GM12878 (cell line): ENCODE measurements around the gene MSH3. TPM values are rescaled to one million over a fixed set of nuclear protein-coding genes. Genes with fewer than 3 reads are reported as not detected.

ENCODE experiments used
- BMI1 ChIP-seq: fragments of 450-650 bp; IDR thresholded peaks from 2 replicates; pipeline ENCODE4 v1.6.1; 2016; ENCODE audit warnings: mild to moderate bottlenecking, moderate library complexity, borderline replicate concordance
- CHD4 ChIP-seq: fragments of 200-600 bp; sonication (generic); IDR thresholded peaks from 2 replicates; pipeline ENCODE4 v1.6.1; 2016; ENCODE audit warnings: mild to moderate bottlenecking
- CTCF ChIP-seq, 3 experiments: IDR thresholded peaks in 2 of 3; conservative IDR thresholded peaks in 1 of 3; 2 replicates each; pipeline ENCODE4 v1.5.1; 2011; ENCODE audit warnings: low read depth in 3 of 3, low read length in 3 of 3, mild to moderate bottlenecking in 3 of 3, control low read depth in 2 of 3, moderate library complexity in 2 of 3, inconsistent platforms in 1 of 3, mixed read lengths in 1 of 3; ENCODE audit not compliant: control insufficient read depth in 2 of 3, insufficient read depth in 1 of 3; ENCODE audit errors: extremely low read depth in 1 of 3
- CUX1 ChIP-seq: IDR thresholded peaks from 2 replicates; pipeline ENCODE4 v1.6.1; 2012; ENCODE audit warnings: improper control_type of control experiment, low read depth, low read length; ENCODE audit not compliant: insufficient replicate concordance
- EZH2 ChIP-seq: IDR thresholded peaks from 2 replicates; pipeline ENCODE4 v1.6.1; 2012; ENCODE audit warnings: low read depth, mild to moderate bottlenecking, control low read depth, inconsistent platforms, low read length, borderline replicate concordance; ENCODE audit not compliant: control insufficient read depth
- HSF1 ChIP-seq: fragments of 150-350 bp; IDR thresholded peaks from 2 replicates; pipeline ENCODE4 v1.6.1; 2014; ENCODE audit warnings: mild to moderate bottlenecking, low read depth, low read length
- IRF3 ChIP-seq: fragments of 450-650 bp; IDR thresholded peaks from 2 replicates; pipeline ENCODE4 v1.6.1; 2014; ENCODE audit warnings: mild to moderate bottlenecking
- NFYA ChIP-seq: IDR thresholded peaks from 2 replicates; pipeline ENCODE4 v1.6.1; 2011; ENCODE audit warnings: low read depth, mild to moderate bottlenecking, low read length, improper control_type of control experiment, borderline replicate concordance
- NKRF ChIP-seq: fragments of 450-650 bp; conservative IDR thresholded peaks from 2 replicates; pipeline ENCODE4 v1.6.1; 2017; ENCODE audit warnings: mild to moderate bottlenecking, moderate library complexity
- PBX3 ChIP-seq: IDR thresholded peaks from 2 replicates; pipeline ENCODE4 v1.6.1; 2011; ENCODE audit warnings: mild to moderate bottlenecking, low read depth, low read length, moderate library complexity; ENCODE audit not compliant: insufficient replicate concordance
- RUNX3 ChIP-seq: IDR thresholded peaks from 2 replicates; pipeline ENCODE4 v1.6.1; 2012; ENCODE audit warnings: low read length, inconsistent platforms
- TCF12 ChIP-seq: IDR thresholded peaks from 2 replicates; pipeline ENCODE4 v1.6.1; 2011; ENCODE audit warnings: low read depth, mild to moderate bottlenecking, low read length
- ZNF207 ChIP-seq: fragments of 450-650 bp; IDR thresholded peaks from 2 replicates; pipeline ENCODE4 v1.6.1; 2014; ENCODE audit warnings: antibody characterized with exemption, mild to moderate bottlenecking, borderline replicate concordance
- ZZZ3 ChIP-seq: IDR thresholded peaks from 2 replicates; pipeline ENCODE4 v1.6.1; 2011; ENCODE audit warnings: low read depth; ENCODE audit not compliant: control insufficient read depth, insufficient read length
- polyA plus RNA-seq, 11 experiments: library from polyadenylated mRNA; depleted of rRNA in 4 of 11; unstranded in 6 of 11; stranded (reverse) in 5 of 11; fragments of >200 nt; fragmentation: Nextera tagmentation in 4 of 11; fragmentation: Illumina TruSeq in 1 of 11; extraction: Ambion mirVana in 4 of 11; extraction: Trizol in 1 of 11; gene quantifications; 1 replicate in 1 of 11; 2 replicates in 10 of 11; pipeline versions ENCODE4 v1.2.1 to v1.2.3, GENCODE V29; 2011 to 2016; ENCODE audit warnings: inconsistent platforms in 2 of 11, missing spikeins in 2 of 11, low read depth in 1 of 11
- total RNA-seq, 4 experiments: library from RNA; depleted of rRNA in 3 of 4; stranded (reverse); fragments of >200 nt in 3 of 4; fragmentation: Illumina TruSeq in 1 of 4; extraction: Trizol in 1 of 4; gene quantifications; 2 replicates each; pipeline versions ENCODE4 v1.2.1 to v1.2.3, GENCODE V29; 2013 to 2021

Gene MSH3
- total and polyA plus RNA-seq, 10 of the 15 experiments (the other 5 are each of a cell fraction or from before 2014, with no cell fraction given), result 4.7 to 17.5 (median 12.2) TPM

GRCh38 chr5:80654391-80655230 lies at the start of gene MSH3, which contains the start of gene DHFR (continued):
- peak; percentile 99 for TF ChIP-seq NKRF
- TF ChIP-seq HSF1, result no peak
- TF ChIP-seq TCF12, result peak; percentile 84
- TF ChIP-seq IRF3, result no peak; the same call in 1 of the 2 replicates
- no peak for TF ChIP-seq NFYA
- peak; percentile 12 to 17 (median 14); a peak in 2 of 6 replicates for TF ChIP-seq CTCF (IDR thresholded peaks at IDR 0.05 in 2 of 3, conservative IDR thresholded peaks at IDR 0.05 in 1 of 3; ENCODE audit: control insufficient read depth in 2 of 3, extremely low read depth in 1 of 3, insufficient read depth in 1 of 3, low read depth in 3 of 3, low read length in 3 of 3)
- TF ChIP-seq ZZZ3, result no peak
- TF ChIP-seq BMI1, result no peak
- TF ChIP-seq ZNF207, result no peak; the same call in 1 of the 2 replicates
- no peak for TF ChIP-seq EZH2
- no peak for TF ChIP-seq CUX1
- peak; percentile 55 for TF ChIP-seq RUNX3
- no peak for TF ChIP-seq PBX3
- no peak for TF ChIP-seq CHD4
